ENCODE measurements around the gene MARCHF5. TPM values are rescaled to one million over a fixed set of nuclear protein-coding genes. Genes with fewer than 3 reads are reported as not detected.

Gene MARCHF5
- total and polyA plus RNA-seq, 12 donors, result 10.0 to 61.9 (median 20.8) TPM

- no peak overlapping the region for H3K27ac ChIP-seq
- peaks cover 0 to 5% of the 10 kb centered on the region in 2 donors for H3K4me1 ChIP-seq (replicated peaks in 1 of 2)
- whole genome bisulfite sequencing, 4 donors, result 100% methylated on average over 2 of the region's 2 CpGs
- H3K9me3 ChIP-seq (replicated peaks in 1 of 3), result no peaks in the 10 kb centered on the region
- no peak for DNase-seq
- intact Hi-C loops (cut with DNase I), result no loop called here
- H3K27me3 ChIP-seq, result no peaks in the 10 kb centered on the region
- H3K36me3 ChIP-seq (replicated peaks in 1 of 2), result no peaks in the 10 kb centered on the region
- H3K4me3 ChIP-seq, result no peak overlapping the region
- TF ChIP-seq POLR2A (IDR thresholded peaks at IDR 0.05), result no peak
- TF ChIP-seq CTCF (IDR thresholded peaks at IDR 0.05), result no peak
Measured at GRCh38 chr10:92264249-92264648, 26.7 kb upstream of the MARCHF5 start.

- H3K27me3 ChIP-seq, result no peaks in the 10 kb centered on the region
- H3K9me3 ChIP-seq (replicated peaks in 1 of 3), result no peaks in the 10 kb centered on the region
- 81 to 100% (median 84%) methylated on average over 2 of the region's 2 CpGs for WGBS, 4 donors
- no peak overlapping the region for H3K4me3 ChIP-seq
- intact Hi-C loops (cut with DNase I), result no loop called here
- no peak for DNase-seq
- no peak overlapping the region for H3K27ac ChIP-seq
- TF ChIP-seq CTCF (IDR thresholded peaks at IDR 0.05), result no peak
- no peak for TF ChIP-seq POLR2A (IDR thresholded peaks at IDR 0.05)
- peaks cover 0 to 5% of the 10 kb centered on the region in 2 donors for H3K4me1 ChIP-seq (replicated peaks in 1 of 2)
- no peaks in the 10 kb centered on the region for H3K36me3 ChIP-seq (replicated peaks in 1 of 2)
Measured at GRCh38 chr10:92265687-92266258, 25.2 kb upstream of the MARCHF5 start.

GRCh38 chr10:92267343-92267742 lies 23.6 kb upstream of the MARCHF5 start:
- TF ChIP-seq CTCF (IDR thresholded peaks at IDR 0.05) (no peak), POLR2A (IDR thresholded peaks at IDR 0.05) (no peak)
- no peak for DNase-seq
- Histone ChIP-seq H3K4me3 (no peak overlapping the region), H3K36me3 (replicated peaks in 1 of 2) (no peaks in the 10 kb centered on the region), H3K27me3 (no peaks in the 10 kb centered on the region), H3K27ac (no peak overlapping the region), H3K9me3 (replicated peaks in 1 of 3) (no peaks in the 10 kb centered on the region), H3K4me1 (replicated peaks in 1 of 2) (peaks cover 0 to 5% of the 10 kb centered on the region in 2 donors)
- intact Hi-C loops (cut with DNase I), result no loop called here

- intact Hi-C loops (cut with DNase I), result no loop called here
- Histone ChIP-seq H3K4me1 (replicated peaks in 1 of 2) (peaks cover 0 to 5% of the 10 kb centered on the region in 2 donors), H3K4me3 (no peak overlapping the region), H3K9me3 (replicated peaks in 1 of 3) (no peaks in the 10 kb centered on the region), H3K27ac (no peak overlapping the region), H3K36me3 (replicated peaks in 1 of 2) (no peaks in the 10 kb centered on the region), H3K27me3 (no peaks in the 10 kb centered on the region)
- DNase-seq, result no peak
- 69 to 86% (median 83%) methylated on average over 2 of the region's 2 CpGs for WGBS, 4 donors
- TF ChIP-seq POLR2A (IDR thresholded peaks at IDR 0.05) (no peak), CTCF (IDR thresholded peaks at IDR 0.05) (no peak)
Measured at GRCh38 chr10:92268748-92269147, 22.2 kb upstream of the MARCHF5 start.

All from adrenal gland (tissue), 12 donors.